ENCODE results near the gene SDR39U1.

Gene SDR39U1

DNA sequence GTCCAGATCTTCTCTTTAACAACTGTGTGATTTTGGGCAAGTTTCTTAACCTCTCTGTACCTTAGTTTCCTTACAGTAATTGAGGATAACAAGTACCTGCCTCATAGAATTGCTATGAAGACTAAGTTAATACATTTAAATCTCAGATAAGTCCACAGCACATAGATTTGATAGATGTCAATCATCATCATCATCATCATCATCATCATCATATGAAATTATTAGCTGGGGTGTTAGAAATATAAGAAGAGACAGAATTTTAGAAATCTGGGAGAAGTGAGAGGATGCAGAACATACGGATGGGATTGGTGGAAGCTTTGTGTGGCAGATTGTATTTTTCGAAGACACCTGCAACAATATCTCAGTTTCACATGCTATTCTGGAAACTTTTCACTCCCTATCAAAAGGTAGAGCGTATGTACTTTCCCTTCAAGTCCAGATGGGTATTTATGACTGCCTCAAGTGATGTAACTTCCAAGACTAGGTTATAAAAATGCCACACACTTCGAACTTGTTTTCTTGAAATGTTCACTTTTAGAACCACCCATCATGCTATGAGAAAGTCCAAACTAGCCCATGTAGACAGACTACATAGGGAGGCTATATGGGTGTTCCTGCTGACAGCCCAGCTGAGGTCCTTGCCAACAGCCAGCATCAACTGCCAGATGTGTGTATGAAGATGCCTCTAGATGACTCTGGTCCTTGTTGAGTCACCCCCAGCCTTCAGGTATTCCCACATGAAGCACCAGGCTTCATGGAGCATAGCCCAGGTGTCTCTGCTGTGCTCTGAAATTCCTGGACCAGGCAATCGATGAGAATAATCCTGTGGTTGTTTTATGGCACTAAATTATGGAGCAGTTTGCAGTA, 20.7 kb upstream of the SDR39U1 start:
- Histone ChIP-seq H3K27ac (ENCODE audit: low read depth, low read length) (no peak overlapping the region), H3K27me3 (ENCODE audit: control insufficient read depth, low read length) (no peaks in the 10 kb centered on the region), H3F3A (ENCODE audit: control insufficient read depth, insufficient read depth) (no peaks in the 10 kb centered on the region), H3K4me2 (ENCODE audit: low read length) (no peak overlapping the region), H4K20me1 (ENCODE audit: control insufficient read depth, insufficient read depth, low read depth, low read length) (no peaks in the 10 kb centered on the region), H3K4me1 (ENCODE audit: control insufficient read depth, low read length) (no peaks in the 10 kb centered on the region), H3K36me3 (ENCODE audit: control insufficient read depth, low read length) (no peaks in the 10 kb centered on the region), H3K9me3 (ENCODE audit: control insufficient read depth, insufficient read depth, low read length) (no peaks in the 10 kb centered on the region), H3K4me3 (ENCODE audit: low read length) (no peak overlapping the region), H3K9me2 (replicated peaks; ENCODE audit: control insufficient read depth, low read length) (no peaks in the 10 kb centered on the region), H3K79me2 (ENCODE audit: control insufficient read depth, low read length) (no peaks in the 10 kb centered on the region)
- TF ChIP-seq, protein P1, sequence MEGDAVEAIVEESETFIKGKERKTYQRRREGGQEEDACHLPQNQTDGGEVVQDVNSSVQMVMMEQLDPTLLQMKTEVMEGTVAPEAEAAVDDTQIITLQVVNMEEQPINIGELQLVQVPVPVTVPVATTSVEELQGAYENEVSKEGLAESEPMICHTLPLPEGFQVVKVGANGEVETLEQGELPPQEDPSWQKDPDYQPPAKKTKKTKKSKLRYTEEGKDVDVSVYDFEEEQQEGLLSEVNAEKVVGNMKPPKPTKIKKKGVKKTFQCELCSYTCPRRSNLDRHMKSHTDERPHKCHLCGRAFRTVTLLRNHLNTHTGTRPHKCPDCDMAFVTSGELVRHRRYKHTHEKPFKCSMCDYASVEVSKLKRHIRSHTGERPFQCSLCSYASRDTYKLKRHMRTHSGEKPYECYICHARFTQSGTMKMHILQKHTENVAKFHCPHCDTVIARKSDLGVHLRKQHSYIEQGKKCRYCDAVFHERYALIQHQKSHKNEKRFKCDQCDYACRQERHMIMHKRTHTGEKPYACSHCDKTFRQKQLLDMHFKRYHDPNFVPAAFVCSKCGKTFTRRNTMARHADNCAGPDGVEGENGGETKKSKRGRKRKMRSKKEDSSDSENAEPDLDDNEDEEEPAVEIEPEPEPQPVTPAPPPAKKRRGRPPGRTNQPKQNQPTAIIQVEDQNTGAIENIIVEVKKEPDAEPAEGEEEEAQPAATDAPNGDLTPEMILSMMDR (IDR thresholded peaks at IDR 0.05; ENCODE audit: low read depth, low read length, poor library complexity, severe bottlenecking), result no peak
- no peak for TF ChIP-seq EZH2phosphoT487 (IDR thresholded peaks at IDR 0.05; ENCODE audit: borderline replicate concordance, low read length)

DNA sequence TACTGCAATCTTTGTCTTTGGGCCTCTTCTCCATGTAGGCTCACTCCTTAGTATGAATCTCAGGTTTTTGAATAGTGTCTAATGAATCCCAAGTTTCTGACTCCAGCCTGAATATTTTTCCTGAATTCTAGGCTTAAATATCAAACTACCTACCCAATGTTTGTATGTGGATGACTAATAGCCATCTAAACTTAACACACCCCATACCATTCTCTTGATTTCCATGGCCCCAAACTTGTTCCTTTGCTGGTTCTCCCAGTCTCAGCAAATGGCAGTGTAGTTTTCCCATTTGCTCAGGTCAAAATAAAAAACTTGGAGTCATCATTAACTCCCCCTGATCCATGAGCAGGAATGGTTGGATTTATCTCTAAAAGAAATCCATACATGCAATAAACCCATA, 18.8 kb upstream of the SDR39U1 start:
- no peaks in the 10 kb centered on the region for H3K4me1 ChIP-seq (ENCODE audit: control insufficient read depth, low read length)
- no peaks in the 10 kb centered on the region for H3K27me3 ChIP-seq (ENCODE audit: control insufficient read depth, low read length)
- TF ChIP-seq, protein P1 (IDR thresholded peaks at IDR 0.05; ENCODE audit: low read depth, low read length, poor library complexity, severe bottlenecking), result no peak
- no peak for TF ChIP-seq EZH2phosphoT487 (IDR thresholded peaks at IDR 0.05; ENCODE audit: borderline replicate concordance, low read length)
- H3K4me3 ChIP-seq (ENCODE audit: low read length), result no peak overlapping the region
- no peaks in the 10 kb centered on the region for H4K20me1 ChIP-seq (ENCODE audit: control insufficient read depth, insufficient read depth, low read depth, low read length)
- no peaks in the 10 kb centered on the region for H3K79me2 ChIP-seq (ENCODE audit: control insufficient read depth, low read length)
- no peak overlapping the region for H3K4me2 ChIP-seq (ENCODE audit: low read length)
- H3K9me2 ChIP-seq (replicated peaks; ENCODE audit: control insufficient read depth, low read length), result no peaks in the 10 kb centered on the region
- H3F3A ChIP-seq (ENCODE audit: control insufficient read depth, insufficient read depth), result no peaks in the 10 kb centered on the region
- H3K36me3 ChIP-seq (ENCODE audit: control insufficient read depth, low read length), result no peaks in the 10 kb centered on the region
- no peak overlapping the region for H3K27ac ChIP-seq (ENCODE audit: low read depth, low read length)
- H3K9me3 ChIP-seq (ENCODE audit: control insufficient read depth, insufficient read depth, low read length), result no peaks in the 10 kb centered on the region

DNA sequence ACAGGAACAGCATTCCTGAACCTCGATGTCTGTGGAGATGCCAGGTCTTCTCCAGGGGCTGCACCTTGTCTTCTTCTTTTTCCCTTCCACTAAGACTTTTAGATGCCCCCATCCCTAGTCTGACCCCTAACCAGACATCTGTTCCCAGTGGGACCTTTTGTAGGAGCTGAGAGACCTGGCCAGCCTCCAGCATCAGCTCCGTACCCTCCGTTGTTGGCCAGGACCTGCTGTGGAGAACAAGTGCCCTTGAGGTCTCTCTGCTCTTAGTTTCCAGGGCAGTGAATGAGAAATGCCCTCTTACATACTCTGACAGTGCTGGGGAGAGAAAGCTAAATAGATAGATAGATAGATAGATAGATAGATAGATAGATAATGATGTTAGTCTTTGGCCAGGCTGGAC, 16.8 kb upstream of the SDR39U1 start:
- H3K36me3 ChIP-seq (ENCODE audit: control insufficient read depth, low read length), result no peaks in the 10 kb centered on the region
- no peaks in the 10 kb centered on the region for H3K4me1 ChIP-seq (ENCODE audit: control insufficient read depth, low read length)
- no peaks in the 10 kb centered on the region for H3K9me2 ChIP-seq (replicated peaks; ENCODE audit: control insufficient read depth, low read length)
- H3K79me2 ChIP-seq (ENCODE audit: control insufficient read depth, low read length), result no peaks in the 10 kb centered on the region
- TF ChIP-seq, protein P1 (IDR thresholded peaks at IDR 0.05; ENCODE audit: low read depth, low read length, poor library complexity, severe bottlenecking), result no peak
- TF ChIP-seq EZH2phosphoT487 (IDR thresholded peaks at IDR 0.05; ENCODE audit: borderline replicate concordance, low read length), result no peak
- no peak overlapping the region for H3K27ac ChIP-seq (ENCODE audit: low read depth, low read length)
- H3K4me2 ChIP-seq (ENCODE audit: low read length), result no peak overlapping the region
- no peaks in the 10 kb centered on the region for H3K9me3 ChIP-seq (ENCODE audit: control insufficient read depth, insufficient read depth, low read length)
- H4K20me1 ChIP-seq (ENCODE audit: control insufficient read depth, insufficient read depth, low read depth, low read length), result no peaks in the 10 kb centered on the region
- no peaks in the 10 kb centered on the region for H3K27me3 ChIP-seq (ENCODE audit: control insufficient read depth, low read length)
- no peaks in the 10 kb centered on the region for H3F3A ChIP-seq (ENCODE audit: control insufficient read depth, insufficient read depth)
- no peak overlapping the region for H3K4me3 ChIP-seq (ENCODE audit: low read length)
